ENCODE measurements around the gene SLC6A3. TPM values are rescaled to one million over a fixed set of nuclear protein-coding genes. Genes with fewer than 3 reads are reported as not detected.

SLC6A3 gene
- polyA plus RNA-seq, 3 donors = 0.41 to 0.72 (median 0.47) TPM

Other genes with a start within 250 kb of the SLC6A3 start
- gene SLC6A19, start 243.8 kb downstream of the SLC6A3 start, polyA plus RNA-seq (ENCODE audit: insufficient read length in 3 of 3) = 10 to 100 TPM; 38.8 to 77.6 (median 55.8) TPM
- gene SLC6A18, start 220.1 kb downstream of the SLC6A3 start, polyA plus RNA-seq (ENCODE audit: insufficient read length in 3 of 3) = 1 to 10 TPM in 2 of 3 donors, under 1 TPM in 1; 0.31 to 4.7 (median 1.5) TPM
- under 1 TPM; 0.17 to 0.43 (median 0.28) TPM for gene TERT, start 150.4 kb downstream of the SLC6A3 start, polyA plus RNA-seq (ENCODE audit: insufficient read length in 3 of 3)
- gene CLPTM1L, start 100.3 kb downstream of the SLC6A3 start, polyA plus RNA-seq (ENCODE audit: insufficient read length in 3 of 3) = 100 to 1,000 TPM; 124 to 141 (median 135) TPM
- 10 to 100 TPM; 37.5 to 48.9 (median 43.4) TPM for gene LPCAT1, start 78.5 kb upstream of the SLC6A3 start, polyA plus RNA-seq (ENCODE audit: insufficient read length in 3 of 3)

Data from right renal cortex interstitium (tissue), 3 donors.